ENCODE measurements around the gene BASP1. TPM values are rescaled to one million over a fixed set of nuclear protein-coding genes. Genes with fewer than 3 reads are reported as not detected.

BASP1 gene
- total and polyA plus RNA-seq, 2 experiments from 2014 or later: 134 to 183 TPM

- H3K4me3 ChIP-seq: no peak overlapping the region
- H3K27ac ChIP-seq: peak overlapping the region; percentile 1
- no peaks in the 10 kb centered on the region for H3K36me3 ChIP-seq (replicated peaks; ENCODE audit: insufficient read depth, low read depth)
- H3K4me1 ChIP-seq (ENCODE audit: insufficient read depth): no peaks in the 10 kb centered on the region
- no peaks in the 10 kb centered on the region for H3K9me3 ChIP-seq (ENCODE audit: low read depth)
- H2AFZ ChIP-seq: no peak overlapping the region
- H3K79me2 ChIP-seq: peaks cover 100% of the 10 kb centered on the region
- TF ChIP-seq CTCF (IDR thresholded peaks at IDR 0.05; ENCODE audit: poor library complexity): no peak
- no peak for TF ChIP-seq EZH2 (IDR thresholded peaks at IDR 0.05; ENCODE audit: borderline replicate concordance)
- TF ChIP-seq EZH2phosphoT487 (IDR thresholded peaks at IDR 0.05; ENCODE audit: low read depth, severe bottlenecking, unreplicated experiment): no peak
- H3K9me2 ChIP-seq (replicated peaks; ENCODE audit: insufficient read depth): no peaks in the 10 kb centered on the region
- no peaks in the 10 kb centered on the region for H3K27me3 ChIP-seq
- H4K20me1 ChIP-seq (ENCODE audit: insufficient read depth, poor library complexity, severe bottlenecking): peaks cover 78% of the 10 kb centered on the region
- WGBS (ENCODE audit: low lambda C conversion rate, missing lambda C conversion rate): 94% methylated on average over 6 of the region's 6 CpGs
- H3K4me2 ChIP-seq: no peak overlapping the region
- no peak for DNase-seq (ENCODE audit: low spot score)
Observed at GRCh38 chr5:17233488-17233887, 16.1 kb downstream of the BASP1 start.

GRCh38 chr5:17234374-17234773, 16.9 kb downstream of the BASP1 start:
- 83% methylated on average over 5 of the region's 5 CpGs for WGBS (ENCODE audit: low lambda C conversion rate, missing lambda C conversion rate)
- no peaks in the 10 kb centered on the region for H3K4me1 ChIP-seq (ENCODE audit: insufficient read depth)

GRCh38 chr5:17235731-17236330, 18.4 kb downstream of the BASP1 start:
- no peak overlapping the region for H3K27ac ChIP-seq
- no peak overlapping the region for H2AFZ ChIP-seq
- H3K79me2 ChIP-seq: peaks cover 100% of the 10 kb centered on the region
- no peaks in the 10 kb centered on the region for H3K9me3 ChIP-seq (ENCODE audit: low read depth)
- WGBS (ENCODE audit: low lambda C conversion rate, missing lambda C conversion rate): 98% methylated on average over 5 of the region's 5 CpGs
- H3K36me3 ChIP-seq (replicated peaks; ENCODE audit: insufficient read depth, low read depth): no peaks in the 10 kb centered on the region
- no peaks in the 10 kb centered on the region for H3K9me2 ChIP-seq (replicated peaks; ENCODE audit: insufficient read depth)
- no peak overlapping the region for H3K4me3 ChIP-seq
- TF ChIP-seq EZH2phosphoT487 (IDR thresholded peaks at IDR 0.05; ENCODE audit: low read depth, severe bottlenecking, unreplicated experiment) (no peak), EZH2 (IDR thresholded peaks at IDR 0.05; ENCODE audit: borderline replicate concordance) (no peak), CTCF (IDR thresholded peaks at IDR 0.05; ENCODE audit: poor library complexity) (no peak)
- no peak for DNase-seq (ENCODE audit: low spot score)
- H3K27me3 ChIP-seq: no peaks in the 10 kb centered on the region
- peaks cover 84% of the 10 kb centered on the region for H4K20me1 ChIP-seq (ENCODE audit: insufficient read depth, poor library complexity, severe bottlenecking)
- H3K4me2 ChIP-seq: no peak overlapping the region
- no peaks in the 10 kb centered on the region for H3K4me1 ChIP-seq (ENCODE audit: insufficient read depth)

More at GRCh38 chr5:17234374-17234773, 16.9 kb downstream of the BASP1 start:
- no peaks in the 10 kb centered on the region for H3K9me3 ChIP-seq (ENCODE audit: low read depth)
- H3K4me3 ChIP-seq: no peak overlapping the region
- H3K9me2 ChIP-seq (replicated peaks; ENCODE audit: insufficient read depth): no peaks in the 10 kb centered on the region
- H4K20me1 ChIP-seq (ENCODE audit: insufficient read depth, poor library complexity, severe bottlenecking): peaks cover 78% of the 10 kb centered on the region
- peaks cover 100% of the 10 kb centered on the region for H3K79me2 ChIP-seq
- H3K27ac ChIP-seq: no peak overlapping the region
- H3K27me3 ChIP-seq: no peaks in the 10 kb centered on the region
- H3K36me3 ChIP-seq (replicated peaks; ENCODE audit: insufficient read depth, low read depth): no peaks in the 10 kb centered on the region
- no peak overlapping the region for H2AFZ ChIP-seq
- no peak for DNase-seq (ENCODE audit: low spot score)
- no peak overlapping the region for H3K4me2 ChIP-seq
- no peak for TF ChIP-seq EZH2phosphoT487 (IDR thresholded peaks at IDR 0.05; ENCODE audit: low read depth, severe bottlenecking, unreplicated experiment)
- TF ChIP-seq EZH2 (IDR thresholded peaks at IDR 0.05; ENCODE audit: borderline replicate concordance): no peak
- no peak for TF ChIP-seq CTCF (IDR thresholded peaks at IDR 0.05; ENCODE audit: poor library complexity)

Data from hepatocyte (in vitro differentiated cells).